HEK293T (cell line): ENCODE results near the gene CAPN13.

Source experiments
- BHLHE40 ChIP-seq: fragments of 450-650 bp; IDR thresholded peaks from 2 replicates; pipeline ENCODE4 v1.6.1; 2016; ENCODE audit warnings: mild to moderate bottlenecking, moderate library complexity, borderline replicate concordance
- FOXK2 ChIP-seq: fragments of 450-650 bp; IDR thresholded peaks from 2 replicates; pipeline ENCODE4 v1.6.1; 2016; ENCODE audit warnings: mild to moderate bottlenecking

DNA sequence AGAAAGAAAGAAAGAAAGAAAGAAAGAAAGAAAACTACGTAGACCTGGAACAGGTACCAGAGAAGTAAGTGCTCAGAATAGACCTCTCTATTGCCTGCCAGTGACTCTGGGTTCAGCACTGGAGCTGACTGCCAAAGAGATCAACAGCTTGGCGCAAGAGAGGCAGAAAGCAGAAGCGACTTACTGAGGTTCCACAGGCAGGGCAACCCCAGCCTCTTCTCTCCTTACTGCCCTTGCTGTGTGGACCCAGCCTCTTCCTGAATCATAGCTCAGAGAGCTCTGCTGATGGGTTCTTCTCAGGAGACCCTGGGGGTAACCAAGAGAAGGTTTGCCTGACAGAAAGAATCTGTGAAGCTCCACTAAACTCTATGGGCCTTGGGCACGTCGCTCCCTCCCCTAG lies 7.1 kb downstream of the CAPN13 start:
- TF ChIP-seq FOXK2 (no peak), BHLHE40 (no peak)
